Limb (tissue), 2 donors: ENCODE results near the gene EVL.
"Not testable (repeated sequence)": the region's sequence is repeated elsewhere in the genome, so short reads cannot be mapped to it uniquely, and the experiment has no call there.

Experiments used
- DNase-seq, 2 donors: peaks; one replicate each; pipeline ENCODE4 v3.0.0-alpha.2; 2016; ENCODE audit errors: extremely low spot score in 2 of 2

The EVL gene, protein sequence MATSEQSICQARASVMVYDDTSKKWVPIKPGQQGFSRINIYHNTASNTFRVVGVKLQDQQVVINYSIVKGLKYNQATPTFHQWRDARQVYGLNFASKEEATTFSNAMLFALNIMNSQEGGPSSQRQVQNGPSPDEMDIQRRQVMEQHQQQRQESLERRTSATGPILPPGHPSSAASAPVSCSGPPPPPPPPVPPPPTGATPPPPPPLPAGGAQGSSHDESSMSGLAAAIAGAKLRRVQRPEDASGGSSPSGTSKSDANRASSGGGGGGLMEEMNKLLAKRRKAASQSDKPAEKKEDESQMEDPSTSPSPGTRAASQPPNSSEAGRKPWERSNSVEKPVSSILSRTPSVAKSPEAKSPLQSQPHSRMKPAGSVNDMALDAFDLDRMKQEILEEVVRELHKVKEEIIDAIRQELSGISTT

GRCh38 chr14:100065111-100065871 lies at the start of gene EVL:
EVL (plus strand) TSS chr14:100065422; CDS start chr14:100065501, 79 bp downstream.
- no peak for DNase-seq

- DNase-seq = no peak
Observed at GRCh38 chr14:100017553-100017952, 47.7 kb upstream of the EVL start.

- no peak for DNase-seq
Observed at GRCh38 chr14:100018054-100018453, 47.2 kb upstream of the EVL start.

DNA sequence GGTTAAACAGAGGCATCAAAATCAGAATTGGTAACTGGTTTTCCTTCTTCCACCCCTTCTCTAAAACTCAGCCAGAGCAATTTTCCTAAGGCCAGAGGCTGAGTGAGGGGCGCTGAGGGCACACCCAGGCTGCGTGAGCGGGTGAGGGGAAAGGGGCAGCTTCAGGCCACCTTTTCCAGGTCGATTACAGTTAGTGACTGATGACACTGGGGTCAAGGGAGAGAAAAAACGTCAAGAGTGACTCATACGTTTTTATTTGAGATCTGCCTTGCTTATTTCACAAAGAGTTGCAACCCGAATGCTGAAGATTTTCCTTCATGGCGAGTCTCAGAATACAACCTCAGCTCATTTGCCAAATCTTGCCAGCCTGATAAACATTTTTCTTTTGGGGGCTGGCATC lies 46.7 kb upstream of the EVL start:
- no peak for DNase-seq

DNA sequence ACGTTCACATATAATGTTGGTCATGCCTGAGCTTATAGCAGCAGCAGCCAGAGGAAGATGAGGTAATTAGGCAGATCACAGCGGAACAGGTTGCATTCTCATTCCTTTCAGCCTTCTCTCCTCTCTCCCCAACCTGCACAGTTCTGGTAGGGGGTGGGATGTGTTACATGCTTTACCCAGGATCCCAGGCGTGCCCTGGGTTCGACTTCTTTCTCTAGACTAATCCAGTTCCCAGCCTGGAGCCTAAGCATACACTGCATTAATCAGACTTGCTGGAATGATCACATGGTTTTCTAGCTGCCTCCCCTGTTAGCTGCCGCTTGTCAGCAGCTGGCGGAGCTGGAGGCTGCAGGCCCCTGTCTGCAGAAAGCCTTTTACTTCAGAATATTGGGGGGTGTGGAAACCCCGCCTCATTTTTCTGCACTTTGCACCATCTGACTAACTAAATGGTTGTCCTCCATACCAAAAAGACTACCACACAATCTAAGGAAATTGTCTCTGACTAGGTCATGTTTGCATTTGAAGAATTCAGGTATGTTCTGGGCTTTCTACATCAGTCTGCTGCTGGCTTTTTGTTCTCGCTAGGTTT lies 46.0 kb upstream of the EVL start:
- peak; percentile 47 to 56 for DNase-seq

DNA sequence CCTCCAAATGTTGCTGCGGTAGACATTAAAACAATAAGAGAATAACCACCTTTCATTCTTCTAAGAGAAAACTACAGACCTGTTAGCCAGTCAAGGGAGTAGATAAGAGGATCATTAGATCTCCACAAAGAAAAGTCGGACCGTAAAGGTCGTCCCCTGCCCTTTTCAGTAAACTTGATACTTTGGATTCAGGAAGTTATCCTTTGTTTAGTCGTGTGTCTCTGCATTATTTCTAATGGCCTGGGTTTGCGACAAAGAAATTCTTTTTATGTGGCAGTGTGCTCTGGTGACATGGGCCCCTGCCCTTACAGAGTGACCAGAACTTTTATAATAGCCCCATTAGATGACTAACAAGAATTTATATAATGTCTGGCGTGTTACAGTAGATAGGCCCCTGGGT lies 44.6 kb upstream of the EVL start:
- no peak for DNase-seq

DNA sequence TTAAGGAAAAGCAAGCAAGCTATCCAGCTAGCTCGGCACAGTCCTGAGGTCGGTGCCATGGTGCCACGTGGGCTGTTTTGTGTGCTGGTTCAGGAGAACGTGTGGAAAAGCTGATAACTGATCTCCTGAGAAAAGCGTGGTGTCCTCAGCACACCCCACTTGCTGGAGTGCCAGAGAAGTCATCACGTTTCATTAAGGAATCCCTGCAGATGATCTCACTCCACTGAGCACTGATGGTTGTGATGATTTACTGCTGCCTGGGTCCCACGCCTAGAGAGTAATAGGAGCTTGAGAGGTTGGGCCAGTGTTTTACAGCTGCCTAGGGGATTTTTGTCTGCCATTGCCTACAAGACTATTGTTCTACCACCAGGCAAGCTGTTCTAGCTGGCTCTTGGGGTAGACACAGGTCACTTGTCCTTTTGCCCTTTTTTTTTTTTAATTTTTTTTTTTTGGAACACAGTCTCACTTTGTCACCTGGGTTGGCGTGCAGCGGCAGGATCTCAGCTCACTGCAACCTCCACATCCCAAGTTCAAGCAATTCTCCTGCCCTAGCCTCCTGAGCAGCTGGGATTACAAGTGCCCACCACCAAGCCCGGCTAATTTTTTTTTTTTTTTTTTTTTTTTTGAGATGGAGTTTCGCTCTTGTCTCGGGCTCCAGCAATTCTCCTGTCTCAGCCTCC lies 42.3 kb upstream of the EVL start:
- DNase-seq = peak; percentile 48 to 55

DNA sequence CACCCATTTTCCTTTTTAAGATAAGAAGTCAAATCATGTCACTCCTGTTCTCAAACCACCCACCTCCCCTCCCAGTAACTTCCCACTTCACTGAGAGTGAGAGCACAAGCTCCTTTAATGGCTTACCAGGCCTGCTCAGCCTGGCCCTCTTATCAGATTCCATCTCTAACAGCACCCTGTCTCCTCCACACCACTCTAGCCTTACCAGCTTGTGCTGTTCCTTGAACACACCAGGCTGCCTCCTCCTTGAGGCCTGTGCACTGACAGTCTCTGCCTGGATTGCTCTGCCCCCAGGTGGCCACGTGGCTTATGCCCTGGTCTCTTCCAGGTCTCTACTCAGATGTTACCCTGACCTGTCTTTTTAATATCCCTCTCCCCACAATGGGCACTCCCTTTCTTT lies 40.1 kb upstream of the EVL start:
- no peak for DNase-seq

DNA sequence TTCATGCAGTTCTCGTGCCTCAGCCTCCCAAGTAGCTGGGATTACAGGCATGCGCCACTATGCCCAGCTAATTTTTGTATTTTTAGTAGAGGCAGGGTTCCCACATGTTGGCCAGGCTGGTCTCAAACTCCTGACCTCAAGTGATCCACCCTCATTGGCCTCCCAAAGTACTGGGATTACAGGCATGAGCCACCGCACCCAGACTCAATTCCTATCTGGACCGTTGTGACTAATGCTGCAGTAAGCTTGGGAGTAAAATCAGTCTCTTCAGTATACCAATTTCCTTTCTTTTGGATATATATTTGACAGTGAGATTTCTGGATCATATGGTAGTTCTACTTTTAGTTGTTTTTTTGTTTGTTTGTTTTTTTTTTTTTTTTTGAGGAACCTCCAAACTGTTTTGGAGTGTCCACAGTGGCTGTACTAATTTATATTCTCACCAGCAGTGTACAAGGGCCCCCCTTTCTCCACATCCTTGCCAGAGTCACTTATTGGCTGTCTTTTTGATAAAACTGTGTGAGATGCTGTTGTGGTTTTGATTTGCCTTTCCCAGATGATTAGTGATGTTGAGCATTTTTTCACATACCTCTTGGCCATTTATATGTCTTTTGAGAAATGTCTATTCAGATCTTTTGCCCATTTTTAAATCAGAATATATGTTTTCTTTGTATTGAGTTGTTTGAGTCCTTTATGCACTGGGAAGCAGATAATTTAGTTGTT lies 37.3 kb upstream of the EVL start:
- DNase-seq = no peak

DNA sequence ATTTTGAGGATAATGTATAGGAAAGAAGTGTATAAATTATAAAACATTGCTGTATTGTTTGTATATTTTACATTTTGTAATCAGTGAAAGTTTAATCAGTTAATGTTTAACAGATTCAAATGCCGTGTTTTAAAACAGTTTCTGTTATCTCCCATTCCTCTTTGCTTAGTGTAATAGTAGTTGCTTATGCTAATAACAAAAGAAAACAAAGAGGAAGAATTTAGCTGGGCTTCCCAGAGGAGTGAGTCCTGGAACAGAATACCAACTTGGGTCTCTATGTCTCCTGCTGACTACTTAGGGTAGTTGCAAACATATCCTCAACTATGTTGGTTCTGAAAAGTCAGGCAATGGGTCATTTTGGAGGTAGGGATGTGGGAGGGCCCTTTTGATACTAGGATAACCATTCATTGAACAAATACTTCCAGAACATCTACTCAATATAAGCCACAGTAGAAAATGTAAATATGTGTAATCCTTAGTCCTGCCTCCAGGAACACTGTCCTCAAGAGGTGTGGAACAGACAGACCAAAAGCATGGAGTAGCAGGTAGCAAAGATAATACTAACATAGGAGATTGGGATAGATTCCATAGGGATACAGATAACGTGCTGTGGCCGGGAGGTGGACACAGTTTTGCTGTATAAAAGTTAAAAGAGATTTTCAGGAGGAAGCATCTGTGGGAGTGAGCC lies 36.1 kb upstream of the EVL start:
- DNase-seq = no peak

GRCh38 chr14:100030006-100030405 lies 35.2 kb upstream of the EVL start:
- not testable (repeated sequence) for DNase-seq

- DNase-seq = no peak
Observed at GRCh38 chr14:100030452-100031153, 34.6 kb upstream of the EVL start.

DNA sequence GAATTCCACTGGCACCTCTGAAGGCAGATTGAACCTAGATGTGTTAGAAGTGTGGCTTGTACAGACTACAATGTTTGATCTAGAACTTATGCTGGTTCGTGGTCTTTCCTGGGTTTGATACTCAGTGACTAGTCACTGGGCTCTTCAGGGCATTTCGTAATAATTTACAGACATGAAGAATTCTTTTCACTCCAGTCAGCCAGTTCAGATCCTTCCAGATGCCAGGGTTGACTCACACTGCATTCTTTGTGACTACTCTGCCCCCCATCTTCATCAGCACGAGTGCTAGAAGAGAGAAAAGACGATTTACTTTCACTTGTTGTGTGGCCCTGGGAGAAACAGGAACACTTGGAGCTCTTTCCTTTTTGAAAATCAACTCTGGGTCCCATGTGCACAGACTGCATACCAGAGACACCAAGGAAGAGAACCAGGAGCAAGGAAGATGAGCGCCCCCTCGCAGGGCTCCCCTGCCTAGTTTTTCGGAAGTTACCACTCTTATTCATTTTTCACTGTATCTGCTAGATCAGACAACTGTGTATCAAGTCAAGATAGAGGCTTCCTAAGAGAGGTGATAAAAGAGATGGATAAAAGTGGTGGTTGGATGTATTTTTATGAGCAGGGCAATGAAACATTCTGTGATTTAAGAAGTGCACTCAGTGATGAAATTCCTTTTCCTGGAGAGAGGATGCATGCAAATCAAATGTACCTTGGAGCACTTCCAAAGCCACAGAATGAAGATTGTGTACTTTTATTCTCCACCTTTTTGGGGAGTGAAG lies 33.5 kb upstream of the EVL start:
- DNase-seq = no peak

DNA sequence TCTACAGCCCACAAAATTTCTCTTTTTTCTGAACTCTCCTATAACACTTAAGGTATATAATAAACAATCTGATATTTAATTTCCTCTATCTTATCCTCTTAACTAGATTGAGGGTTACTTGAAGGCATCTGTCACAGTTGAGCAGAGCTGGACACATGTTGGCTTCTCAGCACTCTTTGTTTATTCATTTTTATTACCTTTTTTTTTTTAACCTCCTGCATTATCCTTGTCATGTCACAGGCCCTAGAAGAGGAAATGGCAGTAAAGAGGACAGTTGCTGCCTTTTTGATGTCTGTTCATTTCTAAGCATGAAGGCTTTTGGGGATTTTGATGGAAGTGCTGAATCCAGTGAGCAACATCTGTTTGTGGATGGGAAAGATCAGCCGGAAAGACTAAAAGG lies 32.5 kb upstream of the EVL start:
- no peak for DNase-seq

DNA sequence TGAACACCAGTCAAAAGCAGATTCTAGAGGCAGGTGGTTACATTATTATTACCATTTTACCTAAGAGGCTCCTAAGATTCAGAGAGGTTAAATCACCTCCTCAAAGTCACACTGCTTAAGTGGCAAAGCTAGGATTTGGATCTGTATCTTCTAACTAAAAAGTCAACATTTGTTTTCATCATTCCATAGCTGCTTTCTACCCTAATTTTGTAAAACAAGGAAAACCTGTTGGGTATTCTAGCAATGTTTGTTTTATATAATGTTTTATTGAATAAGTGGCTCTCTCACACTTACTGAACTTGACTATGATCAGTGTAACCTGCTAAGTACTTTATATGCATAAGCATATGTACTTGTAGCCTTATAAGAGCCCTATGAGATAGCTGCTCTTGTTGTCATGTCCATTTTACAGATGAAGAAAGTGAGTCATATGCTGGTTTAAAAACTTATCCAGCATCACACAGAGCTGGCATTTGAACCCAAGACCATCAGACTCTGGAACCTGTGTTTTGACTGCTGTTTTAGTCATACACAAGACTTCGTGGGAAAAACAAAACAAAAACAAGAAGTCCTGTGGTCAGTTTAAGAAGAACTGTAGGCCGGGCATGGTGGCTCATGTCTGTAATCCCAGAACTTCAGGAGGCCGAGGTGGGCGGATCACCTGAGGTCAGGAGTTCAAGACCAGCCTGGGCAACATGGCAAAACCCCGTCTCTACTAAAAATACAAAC lies 31.7 kb upstream of the EVL start:
- DNase-seq = no peak

DNA sequence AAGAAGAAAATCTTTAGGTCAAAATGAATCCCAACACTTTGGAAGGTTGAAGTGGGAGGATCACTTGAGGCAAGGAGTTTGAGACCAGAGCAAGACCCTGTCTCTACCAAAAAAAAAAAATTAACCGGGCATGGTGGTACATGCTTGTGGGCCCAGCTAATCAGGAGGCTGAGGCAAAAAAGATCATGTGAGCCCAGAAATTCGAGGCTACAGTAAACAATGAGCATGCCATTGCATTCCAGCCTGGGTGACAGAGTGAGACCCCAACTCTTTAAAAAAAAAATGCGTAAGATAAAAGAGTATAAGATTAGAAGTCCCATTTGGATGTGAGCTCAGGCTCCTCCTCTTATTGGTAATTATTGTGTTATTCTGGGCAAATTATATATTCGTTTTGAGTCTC lies 30.8 kb upstream of the EVL start:
- no peak for DNase-seq

DNA sequence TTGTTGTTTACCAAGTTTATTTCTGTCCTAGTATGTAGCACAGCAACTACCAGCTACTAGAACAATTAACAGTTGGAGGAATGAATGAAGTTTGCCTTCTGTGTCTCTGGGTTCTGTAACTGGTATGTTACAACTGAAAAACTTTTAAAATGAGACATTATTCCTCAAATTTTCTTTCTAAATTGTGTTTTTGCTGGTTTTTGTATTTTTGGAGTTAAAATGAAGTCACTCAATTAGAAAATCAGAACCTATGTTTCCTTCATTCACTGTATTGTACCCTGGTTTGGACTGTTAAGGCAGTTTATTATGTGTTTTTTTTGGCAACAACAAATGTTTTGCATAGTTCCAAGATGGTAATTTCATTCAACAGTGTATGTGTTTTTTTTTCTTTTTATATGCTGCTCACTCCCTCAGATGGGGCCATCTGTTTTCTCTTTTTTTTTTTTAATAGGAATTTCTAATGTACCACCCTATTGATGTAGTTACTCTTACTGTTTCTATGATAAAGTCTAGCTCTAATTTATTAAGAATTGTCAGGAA lies 30.2 kb upstream of the EVL start:
- DNase-seq = no peak

- DNase-seq = no peak
Observed at GRCh38 chr14:100035700-100036099, 29.5 kb upstream of the EVL start.
